Tibial nerve (tissue), 4 donors: ENCODE data around the gene DCLRE1C. TPM values are rescaled to one million over a fixed set of nuclear protein-coding genes. Genes with fewer than 3 reads are reported as not detected.
A peak's percentile ranks its signal among the peaks of the same experiment; 100 is the strongest.

Experiments
- DNase-seq, 2 donors: peaks; one replicate each; pipeline ENCODE4 v3.0.0-alpha.2; 2019; ENCODE audit warnings: low spot score in 2 of 2
- H3K27ac ChIP-seq, 4 donors: fragments of 200-600 bp; sonication (generic) in 3 of 4; one replicate each; pipeline ENCODE4 v1.5.1; 2017 to 2019; ENCODE audit warnings: mild to moderate bottlenecking in 1 of 4
- H3K27me3 ChIP-seq, 2 donors: fragments of 200-600 bp; sonication (generic) in 1 of 2; one replicate each; pipeline versions ENCODE4 v1.5.1 to v1.6.0; 2017 to 2019
- H3K36me3 ChIP-seq, 3 donors: fragments of 200-600 bp; sonication (generic); one replicate each; pipeline ENCODE4 v1.5.1; 2018 to 2019
- H3K4me1 ChIP-seq, 4 donors: fragments of 200-600 bp; sonication (generic) in 3 of 4; one replicate each; pipeline ENCODE4 v1.5.1; 2017 to 2019
- H3K4me3 ChIP-seq, 4 donors: fragments of 200-600 bp; sonication (generic) in 3 of 4; one replicate each; pipeline ENCODE4 v1.5.1; 2017 to 2019; ENCODE audit warnings: mild to moderate bottlenecking in 1 of 4, moderate library complexity in 1 of 4
- H3K9me3 ChIP-seq, 4 donors: fragments of 200-600 bp; sonication (generic) in 3 of 4; one replicate each; pipeline ENCODE4 v1.5.1; 2017 to 2019
- EP300 ChIP-seq, 2 donors: sonication (generic); formaldehyde crosslinking; IDR thresholded peaks; one replicate each; pipeline ENCODE4 v1.6.1; 2017; ENCODE audit warnings: antibody characterized with exemption in 2 of 2, mild to moderate bottlenecking in 1 of 2
- POLR2A ChIP-seq, 2 donors: fragments of 450-650 bp; IDR thresholded peaks; one replicate each; pipeline ENCODE4 v1.6.1; 2017; ENCODE audit warnings: antibody characterized with exemption in 2 of 2, mild to moderate bottlenecking in 2 of 2, moderate library complexity in 2 of 2
- WGBS, 2 donors: methylation state at CpG; one replicate each; pipeline ENCODE4 v1.1.5; 2018; 5-methylcytosine and 5-hydroxymethylcytosine counted together
- total RNA-seq, 4 donors: library from RNA; depleted of rRNA; stranded (reverse); fragments of >200 nt; gene quantifications; one replicate each; pipeline ENCODE4 v1.1.0, GENCODE V29; 2016
- TF ChIP-seq, protein P1 (sequence below), 5 experiments: fragments of 200-600 bp in 3 of 5; fragments of 450-650 bp in 2 of 5; sonication (generic) in 3 of 5; IDR thresholded peaks; one replicate each; pipeline ENCODE4 v1.5.1; 2016 to 2019; ENCODE audit warnings: antibody characterized with exemption in 5 of 5, mild to moderate bottlenecking in 3 of 5, moderate library complexity in 2 of 5

DCLRE1C gene
- total RNA-seq, 4 donors from 2014 or later = 9.6 to 28.8 (median 17.5) TPM

DNA sequence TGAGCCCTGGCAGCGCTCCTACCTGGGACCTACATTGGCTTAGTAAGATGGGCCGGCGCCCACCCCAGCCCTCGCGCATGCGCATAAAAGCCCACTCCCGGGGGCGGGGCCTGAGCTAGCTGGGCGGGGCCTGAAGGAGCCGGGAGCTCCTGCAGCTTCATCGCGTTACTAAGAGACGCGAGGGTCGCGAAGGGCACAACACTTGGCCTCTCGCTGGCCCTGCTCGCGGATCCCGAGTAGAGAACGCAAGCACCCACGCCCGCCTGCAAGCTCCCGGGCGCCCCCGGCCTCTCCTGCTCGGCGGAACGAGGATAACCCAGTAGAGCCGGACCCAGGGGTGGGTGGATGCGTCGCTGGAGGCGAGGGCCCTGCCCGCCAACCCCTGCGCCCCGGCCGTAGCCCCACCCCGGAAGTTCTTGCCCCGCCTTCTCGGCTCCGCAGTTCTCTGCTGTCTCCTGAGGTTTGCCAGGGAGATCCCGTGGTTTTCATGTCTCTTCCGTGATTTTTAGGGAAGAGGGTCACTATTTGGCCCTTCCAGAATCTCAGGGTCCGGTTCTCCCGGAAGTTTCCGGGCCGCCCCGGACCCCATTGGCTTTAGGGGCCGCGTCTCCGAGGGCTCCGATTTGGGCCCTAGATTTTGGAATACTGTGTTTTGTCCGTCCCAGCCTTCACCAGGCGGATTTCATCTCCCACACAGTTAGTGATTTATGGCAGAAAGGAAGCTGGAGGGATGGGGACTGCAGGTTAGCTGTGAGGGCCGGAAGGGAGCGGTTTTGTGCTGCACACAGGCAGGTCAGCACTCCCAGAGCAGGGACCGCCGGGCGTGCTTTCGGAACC, 5.5 kb upstream of the DCLRE1C start, which contains the start of gene MEIG1:
MEIG1 (plus strand) TSS at position 168 of the 837 bp plus-strand sequence. CDS start 7,081 bp downstream, outside the sequence.
- 0% methylated on average over 34 to 59 of the region's 60 CpGs for WGBS, 2 donors
- H3K4me1 ChIP-seq = peaks cover 0 to 18% (median 7%) of the 10 kb centered on the region in 4 donors

DNA sequence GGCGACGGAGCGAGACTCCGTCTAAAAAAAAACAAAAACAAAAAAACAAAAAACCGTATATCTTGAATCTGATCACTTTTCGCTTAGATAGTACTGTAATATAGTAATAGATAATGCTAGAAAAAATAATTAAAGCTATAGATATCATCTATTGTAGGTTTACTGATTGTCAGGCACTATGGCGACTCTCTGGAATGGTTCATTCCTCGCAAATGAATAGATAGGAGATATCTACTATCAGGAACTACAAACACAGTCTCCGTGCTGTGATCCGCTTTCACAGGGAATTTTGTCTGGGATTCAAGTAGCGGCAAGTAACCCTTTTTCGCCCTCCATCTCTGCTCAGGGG, 5.0 kb upstream of the DCLRE1C start:
- no peak for DNase-seq
- no peaks in the 10 kb centered on the region for H3K9me3 ChIP-seq
- TF ChIP-seq, protein P1, sequence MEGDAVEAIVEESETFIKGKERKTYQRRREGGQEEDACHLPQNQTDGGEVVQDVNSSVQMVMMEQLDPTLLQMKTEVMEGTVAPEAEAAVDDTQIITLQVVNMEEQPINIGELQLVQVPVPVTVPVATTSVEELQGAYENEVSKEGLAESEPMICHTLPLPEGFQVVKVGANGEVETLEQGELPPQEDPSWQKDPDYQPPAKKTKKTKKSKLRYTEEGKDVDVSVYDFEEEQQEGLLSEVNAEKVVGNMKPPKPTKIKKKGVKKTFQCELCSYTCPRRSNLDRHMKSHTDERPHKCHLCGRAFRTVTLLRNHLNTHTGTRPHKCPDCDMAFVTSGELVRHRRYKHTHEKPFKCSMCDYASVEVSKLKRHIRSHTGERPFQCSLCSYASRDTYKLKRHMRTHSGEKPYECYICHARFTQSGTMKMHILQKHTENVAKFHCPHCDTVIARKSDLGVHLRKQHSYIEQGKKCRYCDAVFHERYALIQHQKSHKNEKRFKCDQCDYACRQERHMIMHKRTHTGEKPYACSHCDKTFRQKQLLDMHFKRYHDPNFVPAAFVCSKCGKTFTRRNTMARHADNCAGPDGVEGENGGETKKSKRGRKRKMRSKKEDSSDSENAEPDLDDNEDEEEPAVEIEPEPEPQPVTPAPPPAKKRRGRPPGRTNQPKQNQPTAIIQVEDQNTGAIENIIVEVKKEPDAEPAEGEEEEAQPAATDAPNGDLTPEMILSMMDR (IDR thresholded peaks at IDR 0.05) = no peak
- TF ChIP-seq EP300 (IDR thresholded peaks at IDR 0.05) (no peak), POLR2A (IDR thresholded peaks at IDR 0.05) (no peak)
- no peaks in the 10 kb centered on the region for H3K36me3 ChIP-seq
- peak overlapping the region; percentile 83 to 98 (median 96) for H3K27ac ChIP-seq
- H3K4me3 ChIP-seq = peak overlapping the region; percentile 66 to 91 (median 74)
- peaks cover 0 to 18% (median 7%) of the 10 kb centered on the region in 4 donors for H3K4me1 ChIP-seq
- no peaks in the 10 kb centered on the region for H3K27me3 ChIP-seq
- WGBS, 2 donors = 50 to 52% methylated on average over 12 of the region's 12 CpGs

More for the DNA sequence above, 5.5 kb upstream of the DCLRE1C start, which contains the start of gene MEIG1:
- Histone ChIP-seq H3K27ac (peak within 1 kb of the TSS; percentile 83 to 98 (median 96)), H3K27me3 (no peaks in the 10 kb centered on the region), H3K36me3 (no peaks in the 10 kb centered on the region), H3K9me3 (no peaks in the 10 kb centered on the region), H3K4me3 (peak within 1 kb of the TSS; percentile 66 to 91 (median 74))
- TF ChIP-seq, protein P1 (IDR thresholded peaks at IDR 0.05) = peak in 1 of 5 experiments; percentile 9
- TF ChIP-seq EP300 (IDR thresholded peaks at IDR 0.05) (peak; percentile 46 to 77), POLR2A (IDR thresholded peaks at IDR 0.05) (peak in 1 of 2 donors; percentile 46)
- DNase-seq = peak; percentile 82 to 94

DNA sequence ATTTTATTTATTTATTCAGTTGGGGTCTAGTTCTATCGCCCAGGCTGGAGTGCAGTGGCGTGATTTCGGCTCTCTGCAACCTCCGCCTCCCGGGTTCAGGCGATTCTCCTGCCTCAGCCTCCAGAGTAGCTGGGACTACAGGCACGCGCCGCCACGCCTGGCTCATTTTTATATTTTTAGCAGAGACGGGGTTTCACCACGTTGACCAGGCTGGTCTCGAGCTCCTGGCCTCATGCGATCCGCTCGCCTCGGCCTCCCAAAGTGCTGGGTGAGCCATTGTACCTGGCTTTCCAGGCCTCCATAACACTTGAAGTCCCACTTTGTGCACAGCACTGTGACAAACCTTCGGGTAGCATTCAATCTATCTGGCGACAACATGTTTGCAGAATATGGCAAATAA, 1.0 kb upstream of the DCLRE1C start:
- H3K4me1 ChIP-seq = peaks cover 0 to 40% (median 17%) of the 10 kb centered on the region in 4 donors
- DNase-seq = no peak
- 89 to 96% methylated on average over 19 of the region's 19 CpGs for WGBS, 2 donors
- no peaks in the 10 kb centered on the region for H3K27me3 ChIP-seq
- TF ChIP-seq EP300 (IDR thresholded peaks at IDR 0.05) = no peak
- TF ChIP-seq POLR2A (IDR thresholded peaks at IDR 0.05) = no peak
- H3K27ac ChIP-seq = peak overlapping the region in 2 of 4 donors; percentile 86 to 92
- no peaks in the 10 kb centered on the region for H3K9me3 ChIP-seq
- peak overlapping the region in 1 of 4 donors; percentile 70 for H3K4me3 ChIP-seq
- peaks cover 0 to 3% (median 0%) of the 10 kb centered on the region in 3 donors for H3K36me3 ChIP-seq

DNA sequence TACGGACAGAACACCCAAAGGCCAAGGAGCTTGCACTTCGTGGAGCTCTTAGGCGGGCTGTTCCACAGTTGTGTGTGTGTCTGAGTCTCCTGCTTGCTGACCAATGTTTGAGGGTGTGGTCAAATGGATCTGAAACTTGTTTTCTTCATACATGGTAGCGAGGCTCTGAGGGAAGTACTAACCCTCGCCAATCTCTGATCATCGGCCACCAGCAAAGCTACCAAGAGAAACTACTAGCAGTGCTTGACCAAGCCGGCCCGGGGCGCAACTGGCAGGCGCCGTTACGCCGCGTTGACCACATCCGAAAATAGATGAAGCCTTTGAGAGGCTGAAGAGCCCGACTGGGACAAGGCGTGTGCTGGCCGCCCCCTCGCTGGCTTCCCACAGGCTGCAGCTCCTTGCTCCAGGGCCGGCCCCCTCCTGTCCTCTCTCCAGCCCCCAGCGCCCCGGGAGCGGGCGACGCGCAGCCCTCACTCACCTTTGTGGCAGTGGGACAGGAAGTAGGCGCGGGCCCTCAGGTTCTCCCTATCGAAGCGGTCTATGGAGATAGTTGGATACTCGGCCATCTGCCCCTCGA, 384 bp downstream of the DCLRE1C start:
- no peaks in the 10 kb centered on the region for H3K27me3 ChIP-seq
- peak; percentile 28 for DNase-seq
- TF ChIP-seq, protein P1 (IDR thresholded peaks at IDR 0.05) = peak in 1 of 5 experiments; percentile 17
- no peak for TF ChIP-seq POLR2A (IDR thresholded peaks at IDR 0.05)
- TF ChIP-seq EP300 (IDR thresholded peaks at IDR 0.05) = no peak
- peaks cover 0 to 36% (median 17%) of the 10 kb centered on the region in 4 donors for H3K4me1 ChIP-seq
- H3K36me3 ChIP-seq = peaks cover 0 to 15% (median 0%) of the 10 kb centered on the region in 3 donors
- H3K9me3 ChIP-seq = no peaks in the 10 kb centered on the region
- WGBS, 2 donors = 0 to 1% methylated on average over 16 to 23 of the region's 32 CpGs
- peak overlapping the region; percentile 55 to 79 (median 72) for H3K4me3 ChIP-seq
- H3K27ac ChIP-seq = peak overlapping the region; percentile 40 to 92 (median 86)

DNA sequence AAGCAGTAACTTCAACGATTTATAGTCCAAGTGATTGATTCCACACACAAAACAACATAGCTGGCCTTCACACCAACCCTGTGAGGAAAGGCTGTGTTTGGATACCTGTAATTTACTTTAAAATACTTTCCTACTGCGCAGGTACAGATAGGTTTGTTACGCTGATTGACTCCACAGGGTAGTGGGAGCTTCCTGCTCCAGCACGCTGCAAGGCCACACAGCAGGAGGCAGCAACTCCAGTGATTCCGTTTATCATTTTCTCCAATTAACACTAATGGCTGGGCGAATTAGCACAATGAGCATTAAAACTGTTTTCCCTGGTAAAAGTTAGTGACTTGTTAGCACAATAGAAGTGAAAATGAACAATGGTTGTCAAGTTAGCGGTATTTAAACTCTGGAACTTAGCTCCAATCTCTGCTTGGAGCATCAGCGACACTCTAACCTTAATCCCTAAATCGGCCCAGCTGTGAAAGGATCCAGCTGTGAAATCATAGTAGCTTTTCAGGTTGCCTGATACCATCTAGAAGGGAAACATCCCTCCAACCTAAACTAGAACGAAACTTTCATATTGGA, 959 bp downstream of the DCLRE1C start:
- 23 to 24% methylated on average over 10 of the region's 10 CpGs for WGBS, 2 donors
- no peak for DNase-seq
- Histone ChIP-seq H3K36me3 (peaks cover 0 to 21% (median 0%) of the 10 kb centered on the region in 3 donors), H3K4me3 (peak overlapping the region; percentile 55 to 79 (median 72)), H3K9me3 (no peaks in the 10 kb centered on the region), H3K4me1 (peaks cover 0 to 36% (median 17%) of the 10 kb centered on the region in 4 donors), H3K27me3 (no peaks in the 10 kb centered on the region), H3K27ac (peak overlapping the region; percentile 40 to 92 (median 86))
- TF ChIP-seq POLR2A (IDR thresholded peaks at IDR 0.05) = no peak
- TF ChIP-seq EP300 (IDR thresholded peaks at IDR 0.05) = no peak
